WTC11 (cell line): Measurements from ENCODE around the gene NDUFS3. TPM values are rescaled to one million over a fixed set of nuclear protein-coding genes. Genes with fewer than 3 reads are reported as not detected.

Experiments used
- ATAC-seq: fragments of 200-7000 bp; cut with Tn5 transposase; 2 replicates; pipeline ENCODE4 v1.10.0; 2021; ENCODE audit warnings: mild to moderate bottlenecking, moderate library complexity
- CTCF ChIA-PET: fragments of 300-600 bp; sonication (Branson Sonifier 250); formaldehyde crosslinking; loops from one replicate; lab custom pipeline; 2021; ENCODE audit warnings: antibody characterized with exemption; lab: Charles Lee
- POLR2A ChIA-PET: fragments of 350-600 bp; sonication (Branson Sonifier 250); formaldehyde crosslinking; loops from one replicate; lab custom pipeline; 2021; ENCODE audit warnings: antibody characterized with exemption; lab: Charles Lee
- DNase-seq: peaks from one replicate; pipeline ENCODE4 v3.0.0; 2021; ENCODE audit warnings: low spot score
- H3K27ac Mint-ChIP-seq: 2 replicates; pipeline ENCODE4 v1.8.0; 2021; ENCODE audit warnings: mixed read lengths
- H3K27me3 Mint-ChIP-seq: 2 replicates; pipeline ENCODE4 v1.8.0; 2021; ENCODE audit warnings: low read depth, mild to moderate bottlenecking, moderate library complexity, mixed read lengths
- H3K36me3 Mint-ChIP-seq: 2 replicates; pipeline ENCODE4 v1.8.0; 2021; ENCODE audit warnings: mixed read lengths
- H3K4me1 Mint-ChIP-seq: 2 replicates; pipeline ENCODE4 v1.8.0; 2022; ENCODE audit warnings: mixed read lengths
- H3K4me3 Mint-ChIP-seq: 2 replicates; pipeline ENCODE4 v1.8.0; 2021; ENCODE audit warnings: mild to moderate bottlenecking, moderate library complexity, mixed read lengths
- H3K9me3 Mint-ChIP-seq: 2 replicates; pipeline ENCODE4 v1.8.0; 2021; ENCODE audit warnings: mixed read lengths
- CDX4 ChIP-seq: fragments of 250-450 bp; sonication (Bioruptor Pico); IDR thresholded peaks from 2 replicates; pipeline ENCODE4 v1.9.0; 2021; ENCODE audit warnings: moderate library complexity, mild to moderate bottlenecking, inconsistent platforms, borderline replicate concordance
- ELF4 ChIP-seq: sonication (generic); formaldehyde crosslinking; IDR thresholded peaks from 2 replicates; pipeline ENCODE4 v1.8.1; 2022; ENCODE audit warnings: low read depth, mild to moderate bottlenecking, moderate library complexity, missing genetic modification reagents
- ESRRA ChIP-seq: sonication (generic); formaldehyde crosslinking; IDR thresholded peaks from 2 replicates; pipeline ENCODE4 v1.8.1; 2022; ENCODE audit warnings: mild to moderate bottlenecking, missing genetic modification reagents, borderline replicate concordance
- ETV6 ChIP-seq: sonication (generic); formaldehyde crosslinking; IDR thresholded peaks from 2 replicates; pipeline ENCODE4 v1.8.1; 2022; ENCODE audit warnings: mild to moderate bottlenecking, missing genetic modification reagents
- JUN ChIP-seq: sonication (generic); formaldehyde crosslinking; IDR thresholded peaks from 2 replicates; pipeline ENCODE4 v1.8.0; 2023; ENCODE audit warnings: mild to moderate bottlenecking, missing genetic modification reagents
- PRDM15 ChIP-seq: sonication (generic); formaldehyde crosslinking; IDR thresholded peaks from 2 replicates; pipeline ENCODE4 v1.8.0; 2022; ENCODE audit warnings: missing genetic modification reagents
- USF2 ChIP-seq: sonication (generic); formaldehyde crosslinking; IDR thresholded peaks from 2 replicates; pipeline ENCODE4 v1.8.1; 2023; ENCODE audit warnings: mild to moderate bottlenecking, missing genetic modification reagents, moderate library complexity
- ZBTB21 ChIP-seq: sonication (generic); formaldehyde crosslinking; IDR thresholded peaks from 2 replicates; pipeline ENCODE4 v1.8.1; 2023; ENCODE audit warnings: mild to moderate bottlenecking, missing genetic modification reagents, borderline replicate concordance
- ZNF423 ChIP-seq: fragments of 250-450 bp; sonication (Bioruptor Pico); IDR thresholded peaks from 2 replicates; pipeline ENCODE4 v2.1.2; 2022; ENCODE audit warnings: mild to moderate bottlenecking, moderate library complexity
- total RNA-seq: library from RNA; stranded (reverse); gene quantifications from 3 replicates; pipeline ENCODE4 v1.2.3, GENCODE V29; 2021
- TF ChIP-seq, protein P1 (sequence below): sonication (generic); formaldehyde crosslinking; IDR thresholded peaks from 2 replicates; pipeline ENCODE4 v1.8.0; 2023; ENCODE audit warnings: missing genetic modification reagents, mild to moderate bottlenecking, borderline replicate concordance
- TF ChIP-seq, protein P2 (sequence below): sonication (generic); formaldehyde crosslinking; conservative IDR thresholded peaks from 2 replicates; pipeline ENCODE4 v1.8.1; 2023; ENCODE audit warnings: mild to moderate bottlenecking, low read depth, missing genetic modification reagents, moderate library complexity

NDUFS3 gene
- total RNA-seq, 1 experiment from 2014 or later = 140 TPM

GRCh38 chr11:47609675-47610074, 30.8 kb downstream of the NDUFS3 start:
- ChIA-PET POLR2A (interaction anchor here (0.7 kb wide), 2 partner anchors 29 to 32 kb away, joined by 6 to 10 read pairs; no protein-coding TSS in a partner anchor), CTCF (interaction anchor here (0.6 kb wide), 1 partner anchor 365 kb away, joined by 3 read pairs; no protein-coding TSS in a partner anchor)
- no peaks in the 10 kb centered on the region for H3K9me3 Mint-ChIP-seq
- DNase-seq = no peak
- TF ChIP-seq CDX4 (CRISPR knock-in tag) (no peak), ZNF423 (no peak)
- TF ChIP-seq, protein P1, sequence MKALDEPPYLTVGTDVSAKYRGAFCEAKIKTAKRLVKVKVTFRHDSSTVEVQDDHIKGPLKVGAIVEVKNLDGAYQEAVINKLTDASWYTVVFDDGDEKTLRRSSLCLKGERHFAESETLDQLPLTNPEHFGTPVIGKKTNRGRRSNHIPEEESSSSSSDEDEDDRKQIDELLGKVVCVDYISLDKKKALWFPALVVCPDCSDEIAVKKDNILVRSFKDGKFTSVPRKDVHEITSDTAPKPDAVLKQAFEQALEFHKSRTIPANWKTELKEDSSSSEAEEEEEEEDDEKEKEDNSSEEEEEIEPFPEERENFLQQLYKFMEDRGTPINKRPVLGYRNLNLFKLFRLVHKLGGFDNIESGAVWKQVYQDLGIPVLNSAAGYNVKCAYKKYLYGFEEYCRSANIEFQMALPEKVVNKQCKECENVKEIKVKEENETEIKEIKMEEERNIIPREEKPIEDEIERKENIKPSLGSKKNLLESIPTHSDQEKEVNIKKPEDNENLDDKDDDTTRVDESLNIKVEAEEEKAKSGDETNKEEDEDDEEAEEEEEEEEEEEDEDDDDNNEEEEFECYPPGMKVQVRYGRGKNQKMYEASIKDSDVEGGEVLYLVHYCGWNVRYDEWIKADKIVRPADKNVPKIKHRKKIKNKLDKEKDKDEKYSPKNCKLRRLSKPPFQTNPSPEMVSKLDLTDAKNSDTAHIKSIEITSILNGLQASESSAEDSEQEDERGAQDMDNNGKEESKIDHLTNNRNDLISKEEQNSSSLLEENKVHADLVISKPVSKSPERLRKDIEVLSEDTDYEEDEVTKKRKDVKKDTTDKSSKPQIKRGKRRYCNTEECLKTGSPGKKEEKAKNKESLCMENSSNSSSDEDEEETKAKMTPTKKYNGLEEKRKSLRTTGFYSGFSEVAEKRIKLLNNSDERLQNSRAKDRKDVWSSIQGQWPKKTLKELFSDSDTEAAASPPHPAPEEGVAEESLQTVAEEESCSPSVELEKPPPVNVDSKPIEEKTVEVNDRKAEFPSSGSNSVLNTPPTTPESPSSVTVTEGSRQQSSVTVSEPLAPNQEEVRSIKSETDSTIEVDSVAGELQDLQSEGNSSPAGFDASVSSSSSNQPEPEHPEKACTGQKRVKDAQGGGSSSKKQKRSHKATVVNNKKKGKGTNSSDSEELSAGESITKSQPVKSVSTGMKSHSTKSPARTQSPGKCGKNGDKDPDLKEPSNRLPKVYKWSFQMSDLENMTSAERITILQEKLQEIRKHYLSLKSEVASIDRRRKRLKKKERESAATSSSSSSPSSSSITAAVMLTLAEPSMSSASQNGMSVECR (CRISPR knock-in tag) = no peak
- TF ChIP-seq, protein P2, sequence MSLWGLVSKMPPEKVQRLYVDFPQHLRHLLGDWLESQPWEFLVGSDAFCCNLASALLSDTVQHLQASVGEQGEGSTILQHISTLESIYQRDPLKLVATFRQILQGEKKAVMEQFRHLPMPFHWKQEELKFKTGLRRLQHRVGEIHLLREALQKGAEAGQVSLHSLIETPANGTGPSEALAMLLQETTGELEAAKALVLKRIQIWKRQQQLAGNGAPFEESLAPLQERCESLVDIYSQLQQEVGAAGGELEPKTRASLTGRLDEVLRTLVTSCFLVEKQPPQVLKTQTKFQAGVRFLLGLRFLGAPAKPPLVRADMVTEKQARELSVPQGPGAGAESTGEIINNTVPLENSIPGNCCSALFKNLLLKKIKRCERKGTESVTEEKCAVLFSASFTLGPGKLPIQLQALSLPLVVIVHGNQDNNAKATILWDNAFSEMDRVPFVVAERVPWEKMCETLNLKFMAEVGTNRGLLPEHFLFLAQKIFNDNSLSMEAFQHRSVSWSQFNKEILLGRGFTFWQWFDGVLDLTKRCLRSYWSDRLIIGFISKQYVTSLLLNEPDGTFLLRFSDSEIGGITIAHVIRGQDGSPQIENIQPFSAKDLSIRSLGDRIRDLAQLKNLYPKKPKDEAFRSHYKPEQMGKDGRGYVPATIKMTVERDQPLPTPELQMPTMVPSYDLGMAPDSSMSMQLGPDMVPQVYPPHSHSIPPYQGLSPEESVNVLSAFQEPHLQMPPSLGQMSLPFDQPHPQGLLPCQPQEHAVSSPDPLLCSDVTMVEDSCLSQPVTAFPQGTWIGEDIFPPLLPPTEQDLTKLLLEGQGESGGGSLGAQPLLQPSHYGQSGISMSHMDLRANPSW (CRISPR knock-in tag) = no peak
- H3K4me3 Mint-ChIP-seq = no peak overlapping the region
- no peaks in the 10 kb centered on the region for H3K4me1 Mint-ChIP-seq
- H3K27ac Mint-ChIP-seq = no peak overlapping the region
- H3K27me3 Mint-ChIP-seq = no peaks in the 10 kb centered on the region; the same call in 1 of the 2 replicates
- no peaks in the 10 kb centered on the region for H3K36me3 Mint-ChIP-seq
- no peak for ATAC-seq

DNA sequence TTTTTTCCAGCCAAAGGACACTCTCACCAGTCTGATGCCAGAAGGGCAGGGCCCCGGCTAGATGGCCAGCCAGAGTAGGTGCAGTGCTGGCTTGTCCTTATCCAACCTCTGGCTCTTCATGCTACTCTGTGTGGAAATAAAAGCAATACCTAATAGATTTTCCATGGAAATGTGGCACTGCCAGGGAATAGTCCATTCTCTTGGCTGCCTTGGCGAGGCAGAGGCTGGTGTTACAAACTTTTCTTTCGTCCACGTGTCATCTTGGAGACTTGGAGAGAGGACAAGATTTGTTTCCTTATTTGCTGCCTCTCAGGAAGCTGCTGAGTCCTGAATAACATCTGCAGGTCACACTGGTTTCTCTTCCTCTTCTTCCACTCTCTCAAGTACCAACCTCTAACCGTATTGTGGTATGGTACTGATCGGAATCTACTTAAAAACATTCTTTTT, 32.5 kb downstream of the NDUFS3 start:
- ChIA-PET CTCF (no interaction called here), POLR2A (no interaction called here)
- no peaks in the 10 kb centered on the region for H3K36me3 Mint-ChIP-seq
- DNase-seq = no peak
- ATAC-seq = no peak
- no peaks in the 10 kb centered on the region for H3K27me3 Mint-ChIP-seq
- no peaks in the 10 kb centered on the region for H3K4me1 Mint-ChIP-seq
- TF ChIP-seq ZBTB21 = no peak
- TF ChIP-seq JUN (CRISPR knock-in tag) = no peak
- no peak for TF ChIP-seq ELF4 (CRISPR knock-in tag)
- no peak for TF ChIP-seq USF2 (CRISPR knock-in tag)
- TF ChIP-seq PRDM15 = no peak
- no peak for TF ChIP-seq ESRRA (CRISPR knock-in tag)
- TF ChIP-seq CDX4 (CRISPR knock-in tag) = no peak
- no peak for TF ChIP-seq ETV6 (CRISPR knock-in tag)
- no peaks in the 10 kb centered on the region for H3K9me3 Mint-ChIP-seq
- H3K4me3 Mint-ChIP-seq = no peak overlapping the region
- H3K27ac Mint-ChIP-seq = no peak overlapping the region
